PC-3 (cell line): ENCODE measurements around the gene DCAF5. TPM values are rescaled to one million over a fixed set of nuclear protein-coding genes. Genes with fewer than 3 reads are reported as not detected.

ENCODE experiments used
- ATAC-seq: fragments of 200-7000 bp; cut with Tn5 transposase; 2 replicates; pipeline ENCODE4 v1.9.1; 2020; ENCODE audit warnings: mild to moderate bottlenecking, moderate library complexity
- BruUV-seq: library from RNA; stranded (reverse); fragments of 400-500 nt; replicated peaks from 2 replicates; lab custom pipeline; 2021; lab: Mats Ljungman, UMichigan
- CTCF ChIA-PET: fragments of 300-600 bp; sonication (Branson Sonifier 250); formaldehyde crosslinking; loops from one replicate; lab custom pipeline; 2022; ENCODE audit warnings: antibody characterized with exemption; lab: Charles Lee
- POLR2A ChIA-PET: fragments of 300-600 bp; sonication (Branson Sonifier 250); formaldehyde crosslinking; loops from one replicate; lab custom pipeline; 2022; ENCODE audit warnings: antibody characterized with exemption; ENCODE audit not compliant: unreplicated experiment; lab: Charles Lee
- DNase-seq: peaks from one replicate; pipeline ENCODE4 v3.0.0-alpha.2; 2015
- H2AFZ ChIP-seq: fragments of 300-600 bp; sonication (generic); 2 replicates; pipeline ENCODE4 v1.6.0; 2016; ENCODE audit warnings: antibody characterized with exemption, low read length
- H3F3A ChIP-seq: fragments of 300-600 bp; sonication (generic); one replicate; pipeline ENCODE4 v1.6.0; 2017; ENCODE audit warnings: antibody characterized with exemption, low read length, control low read depth, mild to moderate bottlenecking; ENCODE audit not compliant: unreplicated experiment
- H3K27ac ChIP-seq: fragments of 300-600 bp; sonication (generic); 2 replicates; pipeline ENCODE4 v1.5.1; 2016; ENCODE audit warnings: mild to moderate bottlenecking, low read length
- H3K27me3 ChIP-seq: fragments of 300-600 bp; sonication (generic); 2 replicates; pipeline ENCODE4 v1.6.1; 2016; ENCODE audit warnings: low read length, mixed read lengths
- H3K36me3 ChIP-seq: fragments of 300-600 bp; sonication (generic); 2 replicates; pipeline ENCODE4 v1.6.1; 2016; ENCODE audit warnings: low read depth, mixed run types, low read length, mixed read lengths
- H3K4me1 ChIP-seq: fragments of 300-600 bp; sonication (generic); 2 replicates; pipeline ENCODE4 v1.5.1; 2016; ENCODE audit warnings: low read length; ENCODE audit not compliant: insufficient read depth
- H3K4me2 ChIP-seq: fragments of 300-600 bp; sonication (generic); 2 replicates; pipeline ENCODE4 v1.6.0; 2016; ENCODE audit warnings: low read length
- H3K4me3 ChIP-seq: fragments of 300-600 bp; sonication (generic); 2 replicates; pipeline ENCODE4 v1.5.1; 2016; ENCODE audit warnings: mild to moderate bottlenecking, low read length, mixed read lengths
- H3K79me2 ChIP-seq: fragments of 300-600 bp; sonication (generic); 2 replicates; pipeline ENCODE4 v1.6.1; 2017; ENCODE audit warnings: low read length, mixed read lengths
- H3K9ac ChIP-seq: fragments of 300-600 bp; sonication (generic); 2 replicates; pipeline ENCODE4 v1.6.0; 2016; ENCODE audit warnings: mild to moderate bottlenecking, low read length
- H3K9me2 ChIP-seq: fragments of 300-600 bp; sonication (generic); replicated peaks from 2 replicates; pipeline ENCODE4 v1.6.1; 2016; ENCODE audit warnings: mixed run types, low read length, mixed read lengths
- H3K9me3 ChIP-seq: fragments of 300-600 bp; sonication (generic); 2 replicates; pipeline ENCODE4 v1.6.1; 2016; ENCODE audit warnings: low read length, mixed read lengths
- H4K20me1 ChIP-seq: fragments of 300-600 bp; sonication (generic); 2 replicates; pipeline ENCODE4 v1.6.1; 2016; ENCODE audit warnings: low read length, mixed read lengths
- EZH2 ChIP-seq: fragments of 300-600 bp; sonication (generic); IDR thresholded peaks from one replicate; pipeline ENCODE4 v1.6.1; 2017; ENCODE audit warnings: antibody characterized with exemption, mild to moderate bottlenecking, low read length; ENCODE audit not compliant: unreplicated experiment
- EZH2phosphoT487 ChIP-seq: fragments of 300-600 bp; sonication (generic); IDR thresholded peaks from 2 replicates; pipeline ENCODE4 v1.6.1; 2018; ENCODE audit warnings: mild to moderate bottlenecking, antibody characterized with exemption, low read length, borderline replicate concordance
- intact Hi-C: fragments of 100-400 bp; cut with micrococcal nuclease; formaldehyde crosslinking; loops from 2 replicates; pipeline ENCODE4 v1.9.0; 2023
- total RNA-seq: library from RNA; depleted of rRNA; stranded (reverse); fragments of >200 nt; gene quantifications from 2 replicates; pipeline ENCODE4 v1.2.3, GENCODE V29; 2014
- TF ChIP-seq, protein P1 (sequence below): fragments of 300-600 bp; sonication (generic); conservative IDR thresholded peaks from 2 replicates; pipeline ENCODE4 v1.5.1; 2017; ENCODE audit warnings: antibody characterized with exemption, low read depth, mild to moderate bottlenecking, low read length

Gene DCAF5
- total RNA-seq, 1 experiment from 2014 or later: 17.5 TPM

DNA sequence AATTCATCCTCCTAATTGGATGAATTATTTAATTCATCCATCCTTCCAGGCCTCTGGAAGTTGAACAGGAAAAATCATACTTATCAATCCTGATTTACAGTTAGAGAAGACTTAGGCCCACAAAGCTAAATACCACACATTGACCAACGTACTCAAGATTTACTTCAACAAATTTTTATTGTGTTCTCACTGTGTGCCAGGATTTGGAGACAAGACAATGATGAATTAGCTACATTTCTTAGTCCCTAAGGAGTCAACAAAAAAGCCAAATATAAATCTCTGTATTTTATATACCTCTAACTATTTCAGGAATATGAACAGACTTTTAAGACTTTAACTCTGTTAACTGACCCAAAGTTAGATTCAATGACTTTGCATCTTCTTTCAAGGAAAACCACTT is 63.9 kb downstream of the DCAF5 start:
- Histone ChIP-seq H3K4me1 (peaks cover 8% of the 10 kb centered on the region), H3K27ac (no peak overlapping the region), H3K9ac (no peak overlapping the region), H3K79me2 (no peaks in the 10 kb centered on the region), H3F3A (no peaks in the 10 kb centered on the region), H2AFZ (no peak overlapping the region), H3K27me3 (no peaks in the 10 kb centered on the region), H3K4me3 (no peak overlapping the region), H3K9me2 (no peaks in the 10 kb centered on the region), H3K36me3 (peaks cover 31% of the 10 kb centered on the region), H4K20me1 (no peaks in the 10 kb centered on the region), H3K4me2 (no peak overlapping the region), H3K9me3 (no peaks in the 10 kb centered on the region)
- BruUV-seq: no TSS peak
- TF ChIP-seq EZH2 (no peak), EZH2phosphoT487 (no peak)
- TF ChIP-seq, protein P1, sequence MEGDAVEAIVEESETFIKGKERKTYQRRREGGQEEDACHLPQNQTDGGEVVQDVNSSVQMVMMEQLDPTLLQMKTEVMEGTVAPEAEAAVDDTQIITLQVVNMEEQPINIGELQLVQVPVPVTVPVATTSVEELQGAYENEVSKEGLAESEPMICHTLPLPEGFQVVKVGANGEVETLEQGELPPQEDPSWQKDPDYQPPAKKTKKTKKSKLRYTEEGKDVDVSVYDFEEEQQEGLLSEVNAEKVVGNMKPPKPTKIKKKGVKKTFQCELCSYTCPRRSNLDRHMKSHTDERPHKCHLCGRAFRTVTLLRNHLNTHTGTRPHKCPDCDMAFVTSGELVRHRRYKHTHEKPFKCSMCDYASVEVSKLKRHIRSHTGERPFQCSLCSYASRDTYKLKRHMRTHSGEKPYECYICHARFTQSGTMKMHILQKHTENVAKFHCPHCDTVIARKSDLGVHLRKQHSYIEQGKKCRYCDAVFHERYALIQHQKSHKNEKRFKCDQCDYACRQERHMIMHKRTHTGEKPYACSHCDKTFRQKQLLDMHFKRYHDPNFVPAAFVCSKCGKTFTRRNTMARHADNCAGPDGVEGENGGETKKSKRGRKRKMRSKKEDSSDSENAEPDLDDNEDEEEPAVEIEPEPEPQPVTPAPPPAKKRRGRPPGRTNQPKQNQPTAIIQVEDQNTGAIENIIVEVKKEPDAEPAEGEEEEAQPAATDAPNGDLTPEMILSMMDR: no peak
- ChIA-PET POLR2A (no interaction called here), CTCF (no interaction called here)
- intact Hi-C loops: no loop called here
- ATAC-seq (no peak), DNase-seq (no peak)

DNA sequence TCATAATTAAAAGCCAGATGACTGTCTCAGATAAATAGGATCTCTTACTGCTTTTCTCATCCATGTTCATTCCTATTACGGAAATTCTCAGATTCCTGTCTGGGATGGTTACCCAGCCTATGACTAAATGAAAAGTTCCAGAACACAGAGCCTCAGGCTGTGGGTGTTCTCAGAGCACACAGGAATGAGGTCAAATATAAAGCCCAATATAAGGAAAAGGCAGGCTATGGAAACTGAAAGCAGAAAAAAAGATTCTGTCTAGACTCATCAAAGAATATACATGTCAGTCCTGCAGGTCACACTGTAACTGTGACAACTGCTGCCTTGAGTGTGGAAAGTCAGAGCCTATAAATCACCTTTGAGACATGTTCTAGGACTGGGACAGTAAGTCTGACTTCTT is 64.3 kb downstream of the DCAF5 start:
- H3F3A ChIP-seq: no peaks in the 10 kb centered on the region
- H3K4me2 ChIP-seq: no peak overlapping the region
- TF ChIP-seq EZH2phosphoT487 (no peak), EZH2 (no peak)
- TF ChIP-seq, protein P1: no peak
- H2AFZ ChIP-seq: no peak overlapping the region
- no peak overlapping the region for H3K27ac ChIP-seq
- intact Hi-C loops: no loop called here
- H3K9me2 ChIP-seq: no peaks in the 10 kb centered on the region
- POLR2A ChIA-PET: no interaction called here
- DNase-seq (no peak), ATAC-seq (no peak)
- no peaks in the 10 kb centered on the region for H4K20me1 ChIP-seq
- H3K36me3 ChIP-seq: peaks cover 31% of the 10 kb centered on the region
- H3K9me3 ChIP-seq: no peaks in the 10 kb centered on the region
- no TSS peak for BruUV-seq
- CTCF ChIA-PET: no interaction called here
- H3K4me1 ChIP-seq: peaks cover 3% of the 10 kb centered on the region
- H3K9ac ChIP-seq: no peak overlapping the region
- no peaks in the 10 kb centered on the region for H3K27me3 ChIP-seq
- H3K79me2 ChIP-seq: no peaks in the 10 kb centered on the region
- H3K4me3 ChIP-seq: no peak overlapping the region

DNA sequence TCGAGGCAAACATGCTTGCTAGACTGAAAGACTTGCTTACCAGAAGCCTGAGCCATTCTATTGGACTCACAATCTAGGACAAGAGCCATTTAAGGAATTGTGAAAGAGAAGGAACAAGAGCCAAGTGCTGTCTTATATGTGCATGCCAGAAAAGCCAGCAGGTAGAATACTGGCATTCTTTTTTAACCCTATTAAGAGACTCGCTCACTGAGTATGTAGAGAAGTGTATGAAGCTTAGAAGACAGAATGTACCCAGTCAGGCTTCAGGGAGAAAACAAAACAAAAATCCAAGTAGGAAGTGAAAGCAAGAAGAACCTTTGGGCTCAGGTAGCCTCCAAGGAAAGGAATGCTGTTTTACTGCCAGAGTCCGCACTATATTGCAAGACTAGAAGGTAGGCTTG is 65.9 kb downstream of the DCAF5 start:
- ATAC-seq: no peak
- intact Hi-C loops: no loop called here
- TF ChIP-seq EZH2phosphoT487 (no peak), EZH2 (no peak)
- TF ChIP-seq, protein P1: no peak
- Histone ChIP-seq H3F3A (no peaks in the 10 kb centered on the region), H3K9me2 (no peaks in the 10 kb centered on the region), H3K79me2 (no peaks in the 10 kb centered on the region), H3K36me3 (peaks cover 31% of the 10 kb centered on the region), H3K4me3 (no peak overlapping the region), H2AFZ (no peak overlapping the region), H4K20me1 (no peaks in the 10 kb centered on the region), H3K27me3 (no peaks in the 10 kb centered on the region), H3K9ac (no peak overlapping the region), H3K4me2 (no peak overlapping the region), H3K4me1 (no peaks in the 10 kb centered on the region), H3K9me3 (no peaks in the 10 kb centered on the region), H3K27ac (no peak overlapping the region)
- CTCF ChIA-PET: no interaction called here
- POLR2A ChIA-PET: no interaction called here
- DNase-seq: no peak
- no TSS peak for BruUV-seq
